HepG2 (cell line): ENCODE results near the gene NPBWR2. TPM values are rescaled to one million over a fixed set of nuclear protein-coding genes. Genes with fewer than 3 reads are reported as not detected.

ENCODE experiments used
- E2F1 ChIP-seq: sonication (generic); formaldehyde crosslinking; IDR thresholded peaks from 2 replicates; pipeline ENCODE4 v1.5.0; 2020; ENCODE audit warnings: missing genetic modification reagents
- GMEB1 ChIP-seq: sonication (generic); formaldehyde crosslinking; IDR thresholded peaks from 2 replicates; pipeline ENCODE4 v1.5.1; 2020; ENCODE audit warnings: missing genetic modification reagents, mild to moderate bottlenecking, borderline replicate concordance
- IKZF4 ChIP-seq: sonication (generic); formaldehyde crosslinking; IDR thresholded peaks from 2 replicates; pipeline ENCODE4 v1.5.1; 2020; ENCODE audit warnings: borderline replicate concordance, mild to moderate bottlenecking, low read depth, missing genetic modification reagents; ENCODE audit errors: not compliant biosample characterization
- ISL2 ChIP-seq: sonication (generic); formaldehyde crosslinking; IDR thresholded peaks from 2 replicates; pipeline ENCODE4 v1.5.0; 2020; ENCODE audit warnings: missing genetic modification reagents
- KDM6A ChIP-seq: IDR thresholded peaks from 2 replicates; pipeline ENCODE4 v1.6.1; 2016; ENCODE audit warnings: low read depth
- MIER3 ChIP-seq: IDR thresholded peaks from 2 replicates; pipeline ENCODE4 v1.6.1; 2016; ENCODE audit warnings: missing compliant biosample characterization, borderline replicate concordance
- NAIF1 ChIP-seq: sonication (generic); formaldehyde crosslinking; IDR thresholded peaks from 2 replicates; pipeline ENCODE4 v1.5.0; 2020; ENCODE audit warnings: mild to moderate bottlenecking, missing genetic modification reagents, borderline replicate concordance
- NR2F6 ChIP-seq, 2 experiments: IDR thresholded peaks; 2 replicates each; pipeline ENCODE4 v1.6.1; 2016; ENCODE audit warnings: antibody characterized with exemption in 1 of 2, mild to moderate bottlenecking in 1 of 2
- POLR2AphosphoS5 ChIP-seq: IDR thresholded peaks from 2 replicates; pipeline ENCODE4 v1.6.1; 2012; ENCODE audit warnings: low read depth, low read length
- RARG ChIP-seq: sonication (generic); formaldehyde crosslinking; IDR thresholded peaks from 2 replicates; pipeline ENCODE4 v1.4.0; 2020; ENCODE audit warnings: low read depth, mild to moderate bottlenecking, missing genetic modification reagents
- RFX3 ChIP-seq: IDR thresholded peaks from 2 replicates; pipeline ENCODE4 v1.6.1; 2016; ENCODE audit warnings: missing biosample characterization, missing genetic modification reagents
- SIX1 ChIP-seq: sonication (generic); formaldehyde crosslinking; IDR thresholded peaks from 2 replicates; pipeline ENCODE4 v1.4.0; 2020; ENCODE audit warnings: missing genetic modification reagents, borderline replicate concordance
- YEATS4 ChIP-seq: sonication (generic); formaldehyde crosslinking; IDR thresholded peaks from 2 replicates; pipeline ENCODE4 v1.4.0; 2020; ENCODE audit warnings: missing genetic modification reagents, borderline replicate concordance
- ZFP82 ChIP-seq: sonication (generic); formaldehyde crosslinking; IDR thresholded peaks from 2 replicates; pipeline ENCODE4 v1.5.1; 2020; ENCODE audit warnings: mild to moderate bottlenecking, missing genetic modification reagents, borderline replicate concordance
- ZNF205 ChIP-seq: IDR thresholded peaks from 2 replicates; pipeline ENCODE4 v1.6.1; 2018; ENCODE audit warnings: missing biosample characterization, missing genetic modification reagents
- ZNF329 ChIP-seq: sonication (generic); formaldehyde crosslinking; IDR thresholded peaks from 2 replicates; pipeline ENCODE4 v1.9.0; 2021; ENCODE audit warnings: low read depth, mild to moderate bottlenecking, missing genetic modification reagents
- ZNF549 ChIP-seq: sonication (generic); formaldehyde crosslinking; IDR thresholded peaks from 2 replicates; pipeline ENCODE4 v1.5.0; 2020; ENCODE audit warnings: missing genetic modification reagents
- ZNF772 ChIP-seq: sonication (generic); formaldehyde crosslinking; IDR thresholded peaks from 2 replicates; pipeline ENCODE4 v1.5.0; 2020; ENCODE audit warnings: mild to moderate bottlenecking, missing genetic modification reagents
- polyA plus RNA-seq, 8 experiments: library from polyadenylated mRNA; depleted of rRNA in 3 of 8; stranded (reverse) in 7 of 8; unstranded in 1 of 8; fragments of >200 nt; fragmentation: Illumina TruSeq in 4 of 8; extraction: Trizol in 4 of 8; gene quantifications; 2 replicates each; pipeline versions ENCODE4 v1.2.1 to v1.2.3, GENCODE V29; 2011 to 2016; ENCODE audit warnings: low read depth in 4 of 8, missing spikeins in 1 of 8, mixed read lengths in 1 of 8; ENCODE audit not compliant: insufficient read depth in 1 of 8
- total RNA-seq, 5 experiments: library from RNA; depleted of rRNA; stranded (reverse); fragments of >200 nt; fragmentation: Illumina TruSeq; extraction: Trizol; gene quantifications; 2 replicates each; pipeline ENCODE4 v1.2.3, GENCODE V29; 2016; ENCODE audit warnings: low read depth in 1 of 5
- TF ChIP-seq, protein P1 (sequence below): IDR thresholded peaks from 2 replicates; pipeline ENCODE4 v1.6.1; 2018; ENCODE audit warnings: missing genetic modification reagents
- TF ChIP-seq, protein P2 (sequence below): sonication (generic); formaldehyde crosslinking; IDR thresholded peaks from 2 replicates; pipeline ENCODE4 v1.9.0; 2021; ENCODE audit warnings: missing genetic modification reagents, borderline replicate concordance
- TF ChIP-seq, protein P3 (sequence below): sonication (generic); formaldehyde crosslinking; IDR thresholded peaks from 2 replicates; pipeline ENCODE4 v1.8.0; 2022; ENCODE audit warnings: mild to moderate bottlenecking, missing genetic modification reagents, borderline replicate concordance
- TF ChIP-seq, protein P4 (sequence below): sonication (generic); formaldehyde crosslinking; IDR thresholded peaks from 2 replicates; pipeline ENCODE4 v1.5.1; 2020; ENCODE audit warnings: missing genetic modification reagents, mild to moderate bottlenecking, borderline replicate concordance

NPBWR2 gene
- total and polyA plus RNA-seq, 2 of the 13 experiments (the other 11 are each of a cell fraction or from before 2014, with no cell fraction given) = not detected

DNA sequence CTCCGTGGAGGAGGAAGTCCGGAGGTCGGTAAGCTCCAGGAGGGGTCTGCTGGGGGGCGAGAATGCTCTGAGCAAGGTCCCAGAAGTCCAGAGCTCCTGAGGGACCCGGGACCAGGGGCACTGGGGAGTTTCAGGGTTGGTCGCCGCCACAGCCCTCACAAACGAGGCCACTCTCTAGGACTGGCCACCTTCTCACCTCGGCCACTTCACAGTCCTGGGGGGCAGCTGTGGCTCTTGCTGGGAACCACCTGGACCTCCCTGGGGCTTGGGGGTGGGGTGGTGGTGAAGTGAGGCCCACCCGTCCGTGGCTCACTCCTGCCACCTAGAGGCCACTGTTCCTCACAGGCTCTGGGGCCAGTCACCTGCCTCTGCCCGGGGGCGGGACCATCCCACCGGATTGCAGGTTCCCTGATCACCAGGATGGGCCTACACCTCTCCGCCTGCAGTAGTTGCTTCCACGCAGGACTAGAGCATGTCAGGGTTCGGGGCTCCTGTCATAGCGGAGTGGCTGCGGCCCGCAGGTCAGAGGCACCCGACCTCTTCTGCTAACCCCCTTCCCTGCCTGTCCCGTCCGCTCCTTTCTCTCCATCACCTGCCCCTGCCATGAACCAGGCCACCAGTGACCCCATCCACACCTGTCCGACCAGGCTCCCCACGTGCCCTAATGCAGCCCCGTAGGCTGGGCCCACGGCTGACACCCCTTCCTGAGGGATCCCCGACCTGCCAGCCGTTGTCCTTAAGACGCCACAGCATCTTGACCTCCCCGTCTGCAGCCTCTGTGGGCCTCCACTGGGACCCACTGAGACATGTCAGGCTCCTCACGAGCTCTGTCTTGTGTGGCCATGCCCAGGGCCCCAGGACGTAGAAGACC, 49.5 kb downstream of the NPBWR2 start (continued):
- TF ChIP-seq ZNF329 = no peak
- TF ChIP-seq NR2F6 (IDR thresholded peaks at IDR 0.05) = peak; percentile 56; the same call in 1 of the 2 replicates
- TF ChIP-seq NR2F6 (CRISPR knock-in tag; IDR thresholded peaks at IDR 0.05) = peak; percentile 84
- no peak; the same call in 1 of the 2 replicates for TF ChIP-seq GMEB1 (CRISPR knock-in tag)
- no peak for TF ChIP-seq POLR2AphosphoS5
- TF ChIP-seq E2F1 (CRISPR knock-in tag) = 0 out of 2 replicates have a peak, but pooled peaks have one; percentile 46
- TF ChIP-seq ZNF549 (CRISPR knock-in tag) = no peak
- TF ChIP-seq, protein P1, sequence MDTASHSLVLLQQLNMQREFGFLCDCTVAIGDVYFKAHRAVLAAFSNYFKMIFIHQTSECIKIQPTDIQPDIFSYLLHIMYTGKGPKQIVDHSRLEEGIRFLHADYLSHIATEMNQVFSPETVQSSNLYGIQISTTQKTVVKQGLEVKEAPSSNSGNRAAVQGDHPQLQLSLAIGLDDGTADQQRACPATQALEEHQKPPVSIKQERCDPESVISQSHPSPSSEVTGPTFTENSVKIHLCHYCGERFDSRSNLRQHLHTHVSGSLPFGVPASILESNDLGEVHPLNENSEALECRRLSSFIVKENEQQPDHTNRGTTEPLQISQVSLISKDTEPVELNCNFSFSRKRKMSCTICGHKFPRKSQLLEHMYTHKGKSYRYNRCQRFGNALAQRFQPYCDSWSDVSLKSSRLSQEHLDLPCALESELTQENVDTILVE = 0 out of 2 replicates have a peak, but pooled peaks have one; percentile 42
- TF ChIP-seq, protein P2, sequence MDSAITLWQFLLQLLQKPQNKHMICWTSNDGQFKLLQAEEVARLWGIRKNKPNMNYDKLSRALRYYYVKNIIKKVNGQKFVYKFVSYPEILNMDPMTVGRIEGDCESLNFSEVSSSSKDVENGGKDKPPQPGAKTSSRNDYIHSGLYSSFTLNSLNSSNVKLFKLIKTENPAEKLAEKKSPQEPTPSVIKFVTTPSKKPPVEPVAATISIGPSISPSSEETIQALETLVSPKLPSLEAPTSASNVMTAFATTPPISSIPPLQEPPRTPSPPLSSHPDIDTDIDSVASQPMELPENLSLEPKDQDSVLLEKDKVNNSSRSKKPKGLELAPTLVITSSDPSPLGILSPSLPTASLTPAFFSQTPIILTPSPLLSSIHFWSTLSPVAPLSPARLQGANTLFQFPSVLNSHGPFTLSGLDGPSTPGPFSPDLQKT (CRISPR knock-in tag) = no peak
- no peak for TF ChIP-seq IKZF4
- peak; percentile 57; the same call in 1 of the 2 replicates for TF ChIP-seq ISL2 (CRISPR knock-in tag)
- TF ChIP-seq, protein P3, sequence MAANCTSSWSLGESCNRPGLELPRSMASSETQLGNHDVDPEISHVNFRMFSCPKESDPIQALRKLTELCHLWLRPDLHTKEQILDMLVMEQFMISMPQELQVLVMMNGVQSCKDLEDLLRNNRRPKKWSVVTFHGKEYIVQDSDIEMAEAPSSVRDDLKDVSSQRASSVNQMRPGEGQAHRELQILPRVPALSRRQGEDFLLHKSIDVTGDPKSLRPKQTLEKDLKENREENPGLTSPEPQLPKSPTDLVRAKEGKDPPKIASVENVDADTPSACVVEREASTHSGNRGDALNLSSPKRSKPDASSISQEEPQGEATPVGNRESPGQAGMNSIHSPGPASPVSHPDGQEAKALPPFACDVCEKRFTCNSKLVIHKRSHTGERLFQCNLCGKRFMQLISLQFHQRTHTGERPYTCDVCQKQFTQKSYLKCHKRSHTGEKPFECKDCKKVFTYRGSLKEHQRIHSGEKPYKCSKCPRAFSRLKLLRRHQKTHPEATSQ (CRISPR knock-in tag) = no peak
- TF ChIP-seq RARG (CRISPR knock-in tag) = no peak
- TF ChIP-seq KDM6A (CRISPR knock-in tag) = no peak
- TF ChIP-seq, protein P4, sequence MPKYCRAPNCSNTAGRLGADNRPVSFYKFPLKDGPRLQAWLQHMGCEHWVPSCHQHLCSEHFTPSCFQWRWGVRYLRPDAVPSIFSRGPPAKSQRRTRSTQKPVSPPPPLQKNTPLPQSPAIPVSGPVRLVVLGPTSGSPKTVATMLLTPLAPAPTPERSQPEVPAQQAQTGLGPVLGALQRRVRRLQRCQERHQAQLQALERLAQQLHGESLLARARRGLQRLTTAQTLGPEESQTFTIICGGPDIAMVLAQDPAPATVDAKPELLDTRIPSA = no peak
- TF ChIP-seq ZNF772 (CRISPR knock-in tag) = peak; percentile 75; the same call in 1 of the 2 replicates
- TF ChIP-seq RFX3 (CRISPR knock-in tag) = no peak
- no peak for TF ChIP-seq ZFP82
- no peak for TF ChIP-seq NAIF1
- TF ChIP-seq ZNF205 = no peak
- no peak for TF ChIP-seq YEATS4
- TF ChIP-seq SIX1 (CRISPR knock-in tag) = no peak
- TF ChIP-seq MIER3 (CRISPR knock-in tag) = peak; percentile 20; the same call in 1 of the 2 replicates
